ENCODE data around the gene HK1. TPM values are rescaled to one million over a fixed set of nuclear protein-coding genes. Genes with fewer than 3 reads are reported as not detected.

Gene HK1
- total RNA-seq, 4 donors from 2014 or later, result 38.0 to 93.2 (median 50.6) TPM

DNA sequence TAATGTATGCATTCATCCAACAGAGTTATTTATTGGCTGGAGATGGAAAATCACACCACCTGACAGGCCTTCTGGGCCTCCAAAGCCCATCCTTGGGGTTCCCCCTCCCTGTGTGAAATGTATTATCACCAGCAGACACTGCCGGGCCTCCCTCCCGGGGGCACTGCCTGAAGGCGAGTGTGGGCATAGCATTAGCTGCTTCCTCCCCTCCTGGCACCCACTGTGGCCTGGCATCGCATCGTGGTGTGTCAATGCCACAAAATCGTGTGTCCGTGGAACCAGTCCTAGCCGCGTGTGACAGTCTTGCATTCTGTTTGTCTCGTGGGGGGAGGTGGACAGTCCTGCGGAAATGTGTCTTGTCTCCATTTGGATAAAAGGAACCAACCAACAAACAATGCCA lies 123.1 kb downstream of the HK1 start:
- DNase-seq (ENCODE audit: low spot score), result no peak
- no peak for ATAC-seq (ENCODE audit: low FRiP score)
- TF ChIP-seq, protein P1, sequence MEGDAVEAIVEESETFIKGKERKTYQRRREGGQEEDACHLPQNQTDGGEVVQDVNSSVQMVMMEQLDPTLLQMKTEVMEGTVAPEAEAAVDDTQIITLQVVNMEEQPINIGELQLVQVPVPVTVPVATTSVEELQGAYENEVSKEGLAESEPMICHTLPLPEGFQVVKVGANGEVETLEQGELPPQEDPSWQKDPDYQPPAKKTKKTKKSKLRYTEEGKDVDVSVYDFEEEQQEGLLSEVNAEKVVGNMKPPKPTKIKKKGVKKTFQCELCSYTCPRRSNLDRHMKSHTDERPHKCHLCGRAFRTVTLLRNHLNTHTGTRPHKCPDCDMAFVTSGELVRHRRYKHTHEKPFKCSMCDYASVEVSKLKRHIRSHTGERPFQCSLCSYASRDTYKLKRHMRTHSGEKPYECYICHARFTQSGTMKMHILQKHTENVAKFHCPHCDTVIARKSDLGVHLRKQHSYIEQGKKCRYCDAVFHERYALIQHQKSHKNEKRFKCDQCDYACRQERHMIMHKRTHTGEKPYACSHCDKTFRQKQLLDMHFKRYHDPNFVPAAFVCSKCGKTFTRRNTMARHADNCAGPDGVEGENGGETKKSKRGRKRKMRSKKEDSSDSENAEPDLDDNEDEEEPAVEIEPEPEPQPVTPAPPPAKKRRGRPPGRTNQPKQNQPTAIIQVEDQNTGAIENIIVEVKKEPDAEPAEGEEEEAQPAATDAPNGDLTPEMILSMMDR (IDR thresholded peaks at IDR 0.05), result no peak

DNA sequence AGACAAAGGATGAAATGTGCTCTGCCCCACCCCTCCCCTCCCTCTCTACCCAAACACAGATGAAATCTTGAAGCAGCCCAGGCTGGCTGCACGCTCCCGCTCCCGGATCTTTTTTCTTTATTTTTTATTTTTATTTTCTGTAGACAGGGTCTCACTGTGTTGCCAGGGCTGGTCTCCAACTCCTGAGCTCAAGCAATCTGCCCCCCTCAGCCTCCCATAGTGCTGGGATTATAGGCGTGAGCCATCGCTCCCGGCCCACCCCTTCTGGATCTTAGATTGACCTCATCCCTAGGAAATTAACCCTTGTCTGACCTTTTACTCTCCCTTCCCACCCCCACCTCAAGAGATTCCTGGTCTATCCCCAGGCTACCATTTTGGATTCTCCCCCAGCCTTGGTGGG lies 124.1 kb downstream of the HK1 start:
- ATAC-seq (ENCODE audit: low FRiP score) (no peak), DNase-seq (ENCODE audit: low spot score) (no peak)
- TF ChIP-seq, protein P1 (IDR thresholded peaks at IDR 0.05), result no peak

DNA sequence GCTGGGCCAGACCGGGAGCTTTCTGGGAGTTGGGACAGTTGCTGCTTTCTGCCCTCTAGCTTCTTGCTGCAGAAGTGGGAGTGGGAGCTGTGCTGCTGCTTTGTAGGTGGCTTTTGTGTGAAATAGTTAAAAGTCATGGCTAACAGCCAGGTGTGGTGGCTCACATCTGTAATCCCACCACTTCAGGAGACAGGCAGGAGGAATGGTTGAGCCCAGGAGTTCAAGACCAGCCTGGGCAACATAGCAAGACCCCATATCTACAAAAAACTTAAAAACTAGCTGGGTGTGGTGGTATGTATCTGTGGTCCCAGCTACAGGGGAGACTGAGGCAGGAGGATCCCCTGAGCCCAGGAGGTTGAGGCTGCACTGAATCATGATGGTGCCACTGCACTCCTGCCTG lies 124.8 kb downstream of the HK1 start:
- TF ChIP-seq, protein P1 (IDR thresholded peaks at IDR 0.05), result no peak
- DNase-seq (ENCODE audit: low spot score) (no peak), ATAC-seq (ENCODE audit: low FRiP score) (no peak)

DNA sequence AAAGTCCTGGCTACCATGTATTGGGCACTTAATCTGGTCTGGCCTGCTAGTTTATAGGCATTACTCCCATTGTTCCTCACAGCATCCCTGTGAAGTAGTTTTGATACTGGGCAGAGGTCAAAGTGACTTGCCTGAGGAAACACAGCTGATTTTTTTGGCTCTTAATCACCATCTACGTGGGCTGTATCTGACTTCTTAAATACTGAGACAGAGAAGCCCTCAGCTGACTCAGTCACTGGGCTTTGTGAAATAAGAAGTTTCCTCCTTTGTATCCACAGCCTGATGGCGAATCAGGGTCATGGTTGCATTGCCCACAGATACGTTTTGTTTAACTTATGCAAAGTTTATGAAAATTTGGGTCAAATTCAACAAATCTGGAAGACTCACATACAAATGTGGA lies 125.2 kb downstream of the HK1 start:
- TF ChIP-seq, protein P1 (IDR thresholded peaks at IDR 0.05), result no peak

DNA sequence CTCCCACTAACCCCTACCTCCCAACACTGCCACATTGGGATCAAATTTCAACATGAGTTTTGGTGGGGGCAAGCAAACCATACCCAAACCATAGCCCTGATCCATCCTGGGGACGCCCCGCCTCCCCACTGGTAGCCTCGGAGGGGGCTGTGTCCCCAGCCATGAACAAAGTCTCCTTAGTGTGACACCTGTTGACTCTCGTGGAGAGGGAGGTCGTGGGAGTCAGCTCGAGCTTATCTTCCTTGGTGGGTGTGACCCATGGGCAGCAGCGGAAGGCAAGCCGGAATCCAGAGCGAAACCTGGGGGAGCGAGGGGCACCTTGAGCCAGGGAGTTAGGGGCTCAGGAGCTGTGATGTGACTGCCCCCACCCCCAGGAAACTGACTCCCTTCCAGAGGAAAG lies 126.5 kb downstream of the HK1 start:
- DNase-seq (ENCODE audit: low spot score) (no peak), ATAC-seq (ENCODE audit: low FRiP score) (no peak)
- TF ChIP-seq, protein P1 (IDR thresholded peaks at IDR 0.05), result no peak

More for the DNA sequence above, 125.2 kb downstream of the HK1 start:
- DNase-seq (ENCODE audit: low spot score) (no peak), ATAC-seq (ENCODE audit: low FRiP score) (no peak)

DNA sequence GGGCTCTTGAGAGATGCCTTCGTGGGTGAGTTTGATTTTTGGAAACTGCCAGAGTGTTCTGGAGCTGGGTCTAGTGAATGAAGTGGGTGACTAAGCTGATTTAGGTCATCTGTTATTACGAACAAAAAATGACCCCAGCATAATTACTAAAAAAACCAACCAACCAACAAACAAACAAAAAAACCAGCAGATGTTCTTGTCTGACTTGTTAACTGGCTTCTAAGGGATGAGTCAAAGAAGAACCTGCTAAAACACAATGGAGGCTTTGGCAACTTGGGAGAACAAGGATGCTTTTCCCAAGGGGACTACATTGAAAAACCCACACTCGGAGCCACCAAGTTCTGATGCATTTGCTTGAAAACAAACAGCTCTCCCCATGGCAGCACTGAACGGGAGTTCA lies 126.9 kb downstream of the HK1 start:
- no peak for DNase-seq (ENCODE audit: low spot score)
- TF ChIP-seq, protein P1 (IDR thresholded peaks at IDR 0.05), result no peak
- ATAC-seq (ENCODE audit: low FRiP score), result no peak

DNA sequence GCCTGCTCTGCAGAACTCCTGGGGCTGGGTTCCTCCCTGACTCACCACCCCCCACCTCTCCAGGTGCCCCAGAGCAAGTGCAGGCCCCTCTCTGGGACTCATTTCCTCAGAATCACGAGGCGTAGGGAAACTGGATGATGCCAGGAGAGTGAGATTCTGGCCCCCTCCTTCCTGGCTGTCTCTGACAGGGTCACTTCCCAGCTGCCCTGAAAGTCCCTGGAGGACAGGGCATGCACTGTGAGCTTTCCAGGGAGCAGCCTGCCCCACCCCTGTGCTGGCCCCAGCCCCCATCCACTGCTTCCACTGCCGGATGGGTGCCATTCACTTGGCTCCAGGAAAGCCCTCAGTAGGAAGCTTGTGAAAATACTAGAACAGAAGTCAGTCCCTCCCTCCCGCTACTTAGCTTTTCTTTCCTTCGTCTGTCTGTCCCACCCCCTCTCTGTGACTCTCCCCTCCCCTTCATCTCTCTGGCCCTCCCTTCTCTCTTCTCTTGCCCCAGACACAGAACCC lies 128.1 kb downstream of the HK1 start:
- DNase-seq (ENCODE audit: low spot score), result no peak
- no peak for ATAC-seq (ENCODE audit: low FRiP score)

More for the DNA sequence above, 128.1 kb downstream of the HK1 start:
- TF ChIP-seq, protein P1 (IDR thresholded peaks at IDR 0.05), result no peak
